HG02610 (cell line): Measurements from ENCODE around the gene ASTN1.
"Not testable (repeated sequence)": the region's sequence is repeated elsewhere in the genome, so short reads cannot be mapped to it uniquely, and the experiment has no call there.

ENCODE experiments used
- ATAC-seq: cut with Tn5 transposase; IDR thresholded peaks from one replicate; pipeline ENCODE4 v1.9.1; 2021; ENCODE audit warnings: mild to moderate bottlenecking, moderate library complexity; ENCODE audit not compliant: unreplicated experiment

ASTN1 gene

DNA sequence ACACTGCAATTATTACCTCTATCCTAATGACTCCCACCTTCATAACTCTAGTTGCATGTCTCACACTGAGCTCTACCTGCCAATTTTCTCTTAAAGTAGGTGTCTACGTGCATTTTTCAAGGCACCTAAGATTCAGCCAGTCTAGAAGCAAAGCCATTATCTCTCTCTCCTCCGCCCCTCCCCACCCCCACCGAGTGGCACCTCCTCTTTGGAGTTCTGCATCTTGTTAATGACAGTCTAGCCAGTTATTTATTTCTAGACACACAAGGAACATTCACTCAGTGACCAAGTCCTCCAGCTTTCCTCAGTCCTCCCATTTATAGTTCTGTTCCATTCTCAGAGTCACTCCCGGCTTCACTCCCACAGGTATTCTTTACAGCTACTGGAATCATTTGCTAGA, 47.6 kb downstream of the ASTN1 start:
- no peak for ATAC-seq

- ATAC-seq = no peak
These were observed 57.7 kb downstream of the ASTN1 start for GRCh38 chr1:177106614-177107365.

DNA sequence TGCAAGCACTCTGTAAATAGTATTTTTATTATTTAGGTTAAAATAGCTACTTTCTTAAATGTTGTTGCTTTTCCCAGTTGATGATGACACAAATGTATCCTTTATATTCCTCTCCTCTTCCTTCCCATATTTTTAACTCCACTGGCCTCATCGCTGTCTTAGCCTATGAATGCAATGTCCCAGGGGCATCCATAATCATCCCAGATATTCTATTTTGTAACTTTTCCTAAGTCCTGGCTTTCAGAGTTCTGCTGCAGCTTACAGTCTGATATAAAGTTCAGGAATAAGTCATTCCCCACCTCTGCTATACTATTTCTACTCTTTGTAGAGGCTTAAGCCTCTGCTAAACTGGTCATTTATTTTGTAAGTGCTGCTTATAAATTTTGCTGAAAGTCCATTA, 58.3 kb downstream of the ASTN1 start:
- no peak for ATAC-seq

DNA sequence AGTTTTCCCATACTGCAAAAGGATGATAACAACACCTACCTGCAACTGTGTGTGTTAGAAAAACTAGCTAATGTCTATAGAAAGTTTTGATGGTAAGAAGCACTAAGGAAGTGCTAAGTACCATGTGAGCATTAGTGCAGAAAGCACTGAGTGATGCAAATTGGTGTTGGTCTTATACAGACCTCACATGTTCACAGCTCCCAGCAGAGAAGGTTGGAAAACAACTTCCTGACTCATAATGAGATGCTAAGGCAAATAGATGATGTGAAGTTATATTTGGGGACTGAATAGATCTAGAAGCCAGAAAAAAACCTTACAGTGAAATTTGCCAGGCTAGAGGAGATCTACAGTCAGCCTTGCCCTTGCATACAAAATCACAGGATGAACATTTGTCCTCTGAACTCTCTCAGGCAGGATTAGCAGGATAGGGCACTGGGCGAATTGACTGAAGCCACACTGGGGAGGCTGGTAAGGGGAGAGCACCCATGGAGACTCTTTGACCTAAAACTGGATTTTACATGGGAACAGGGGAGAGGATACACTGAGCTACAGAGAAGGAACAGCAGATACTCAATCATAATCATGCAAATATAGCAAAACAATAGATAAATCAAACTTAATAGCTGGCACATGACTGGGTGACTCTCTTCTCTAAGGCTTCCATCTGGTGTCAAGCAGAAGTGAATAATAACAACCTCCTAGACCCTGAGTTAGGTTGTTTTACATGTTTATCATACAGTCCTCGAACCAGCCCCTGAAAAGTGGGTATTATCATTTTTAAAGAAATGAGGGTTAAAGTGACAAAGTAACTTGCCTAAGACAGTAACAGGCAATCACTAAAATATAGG, 61.3 kb downstream of the ASTN1 start:
- ATAC-seq = no peak

DNA sequence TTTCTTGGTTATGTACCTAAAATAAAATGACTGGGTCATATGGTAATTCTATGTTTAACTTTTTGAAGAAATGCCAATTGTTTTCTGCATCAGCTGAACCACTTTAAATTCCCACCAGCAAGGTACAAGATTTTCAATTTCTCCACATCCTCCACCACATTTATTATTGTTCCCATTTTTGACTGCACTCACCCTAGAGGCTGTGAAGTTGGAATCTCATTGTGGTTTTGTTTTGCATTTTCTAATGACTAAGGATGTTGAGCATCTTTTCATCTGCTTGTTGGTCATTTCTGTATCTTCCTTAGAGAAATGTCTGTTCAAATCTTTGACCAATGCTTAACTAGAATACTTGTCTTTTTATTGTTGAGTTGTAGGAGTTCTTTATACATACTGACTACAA, 72.5 kb downstream of the ASTN1 start:
- no peak for ATAC-seq

- no peak for ATAC-seq
These were observed 73.5 kb downstream of the ASTN1 start for GRCh38 chr1:177091040-177091439.

GRCh38 chr1:177088966-177089365, 75.5 kb downstream of the ASTN1 start:
- ATAC-seq = no peak

DNA sequence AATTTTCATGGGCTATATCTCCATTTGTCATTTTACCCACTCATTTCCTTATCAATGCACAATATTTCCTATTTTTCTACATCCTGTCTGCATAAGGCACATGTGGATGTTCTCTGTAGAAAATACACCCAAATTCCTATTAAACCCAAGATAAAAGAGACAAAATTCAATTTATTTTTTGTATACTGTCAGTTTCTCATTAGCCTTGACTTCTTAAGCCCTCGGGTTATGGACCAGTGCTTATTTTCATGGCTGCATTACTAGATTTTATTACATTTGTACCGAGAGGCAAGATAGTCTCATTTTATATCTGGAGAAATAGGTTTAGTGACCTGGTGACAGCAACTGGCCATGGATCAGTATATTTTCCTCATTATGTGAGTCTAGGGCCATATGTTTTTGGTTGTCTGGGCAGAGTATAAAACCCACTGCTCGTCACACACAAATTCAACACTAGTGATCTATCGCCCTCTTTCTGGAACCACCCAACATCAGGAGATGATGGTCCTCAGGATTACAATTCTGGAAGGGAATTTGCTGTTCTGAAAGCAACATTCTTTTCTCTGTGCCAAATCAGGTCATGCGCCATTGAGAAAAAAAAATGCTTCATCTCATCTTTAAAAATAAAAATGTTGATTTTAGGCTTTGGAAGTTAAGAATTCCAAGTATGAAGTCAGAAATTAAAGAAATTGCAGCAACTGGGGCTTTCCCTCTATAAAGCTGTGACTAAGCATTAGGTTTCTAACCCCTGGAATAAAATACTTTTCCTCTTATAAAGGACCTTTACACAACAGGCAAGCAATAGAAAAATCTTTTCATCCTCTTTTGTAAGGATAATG, 81.4 kb downstream of the ASTN1 start:
- ATAC-seq = no peak

- no peak for ATAC-seq
These were observed 83.9 kb downstream of the ASTN1 start for GRCh38 chr1:177080564-177080963.

DNA sequence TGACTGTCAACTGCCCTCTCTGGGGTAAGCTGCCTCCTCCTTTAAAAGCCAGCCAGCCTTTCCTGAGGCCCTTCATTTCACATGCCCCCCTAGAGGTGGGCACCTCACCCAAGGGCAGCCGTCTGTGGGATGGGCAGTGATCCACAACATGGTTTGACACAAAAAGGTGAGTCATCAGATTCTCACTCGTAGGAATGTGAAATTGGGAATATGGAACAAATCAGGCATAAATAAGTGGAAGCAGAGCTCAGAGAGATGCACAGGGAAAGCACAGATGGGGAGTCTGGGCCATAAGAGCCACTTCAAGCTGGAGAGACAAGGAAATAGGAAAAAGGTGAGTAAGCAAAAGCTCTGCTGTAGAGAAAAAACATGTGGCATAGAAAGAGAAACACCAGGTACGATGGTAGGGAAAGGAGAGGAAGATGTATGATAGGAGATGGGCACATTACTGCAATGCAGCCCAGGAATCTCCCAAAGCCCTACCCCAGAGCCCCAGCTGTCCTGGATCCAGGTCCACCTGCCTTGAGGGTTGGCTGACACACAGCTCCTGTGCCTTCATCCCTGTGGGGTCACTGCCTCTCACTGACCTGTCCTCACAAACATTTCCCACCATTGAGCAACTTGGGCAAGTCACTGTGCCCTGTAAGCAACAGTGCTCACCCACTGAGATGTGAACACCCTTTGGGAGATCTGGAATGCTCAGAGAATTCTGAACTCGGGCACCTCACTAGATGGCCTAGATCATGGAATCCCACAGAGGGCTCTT, 86.6 kb downstream of the ASTN1 start:
- no peak for ATAC-seq

DNA sequence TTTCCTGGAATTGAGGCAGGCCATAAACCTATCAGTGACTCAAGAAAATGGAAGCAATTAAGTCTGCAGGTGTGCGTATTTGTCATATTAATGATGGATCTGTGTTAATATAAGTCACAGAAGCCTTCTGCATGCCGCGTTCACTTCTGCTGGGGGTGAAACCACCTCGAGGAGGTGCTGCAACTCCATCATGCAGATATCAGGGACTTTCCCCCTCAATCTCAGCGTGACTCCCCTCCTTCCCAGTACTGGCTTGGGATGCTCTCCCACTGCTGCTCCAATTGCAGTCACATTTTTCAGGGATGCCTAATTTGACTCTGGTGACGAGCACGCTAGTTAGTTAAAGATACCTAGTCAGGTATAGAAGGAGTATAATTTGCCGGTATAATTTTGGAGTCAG, 87.5 kb downstream of the ASTN1 start:
- ATAC-seq = no peak

- not testable (repeated sequence) for ATAC-seq
These were observed 89.7 kb downstream of the ASTN1 start for GRCh38 chr1:177074811-177075210.

GRCh38 chr1:177069490-177069889, 95.0 kb downstream of the ASTN1 start:
- no peak for ATAC-seq

DNA sequence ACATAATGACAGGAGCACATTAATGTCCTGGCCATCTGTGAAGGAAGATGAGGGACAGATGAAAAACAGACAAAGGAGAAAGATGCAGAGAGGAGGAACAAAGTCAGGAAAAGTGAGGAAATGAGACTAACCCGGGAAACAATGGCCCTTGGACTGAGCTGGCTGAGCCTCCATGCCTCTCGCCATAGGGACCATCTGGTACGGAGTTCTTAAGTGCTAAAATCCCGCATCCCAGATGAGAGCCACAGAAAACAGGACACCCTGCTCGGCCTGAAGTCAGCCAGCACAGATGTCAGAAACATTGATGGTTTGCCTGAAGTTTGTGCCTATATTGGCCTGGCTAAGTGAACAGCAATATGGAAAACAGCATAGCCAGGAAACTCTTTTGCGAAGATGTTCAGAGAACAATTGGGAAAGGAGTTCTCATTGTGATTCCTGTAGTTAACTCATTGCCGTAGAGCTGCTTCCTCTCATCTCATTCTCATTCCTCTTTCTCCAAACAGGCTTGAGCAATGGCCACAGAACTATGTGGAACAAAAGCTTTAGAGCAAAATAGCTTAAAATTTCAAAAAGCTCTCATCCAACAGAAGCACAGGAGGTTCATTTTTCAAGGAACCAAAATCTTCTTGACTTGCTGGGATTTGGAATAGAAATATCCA, 96.6 kb downstream of the ASTN1 start:
- no peak for ATAC-seq

- ATAC-seq = no peak
These were observed 99.1 kb downstream of the ASTN1 start for GRCh38 chr1:177065430-177065829.

- no peak for ATAC-seq
These were observed 100.9 kb downstream of the ASTN1 start for GRCh38 chr1:177063648-177064047.

GRCh38 chr1:177054542-177054941, 110.0 kb downstream of the ASTN1 start:
- ATAC-seq = no peak

DNA sequence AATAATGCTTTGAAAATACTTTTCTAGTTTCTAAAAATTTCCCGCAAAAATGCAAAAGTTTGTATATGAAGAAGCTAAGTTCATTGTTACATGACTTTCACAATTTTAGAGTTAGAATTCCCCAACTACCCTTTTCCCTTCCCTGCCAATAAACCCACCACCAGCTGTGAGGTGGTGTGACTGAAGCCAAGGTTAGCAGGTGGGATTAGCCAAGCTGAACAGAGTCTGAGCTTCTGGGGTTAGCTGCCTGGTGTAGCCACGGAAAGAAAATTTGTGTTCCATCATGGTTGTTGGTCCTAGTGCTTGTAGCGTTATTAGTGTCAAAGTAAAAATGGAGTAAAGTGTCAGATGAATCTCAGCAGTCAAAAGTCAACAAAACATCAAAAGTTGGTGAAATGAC, 110.9 kb downstream of the ASTN1 start:
- no peak for ATAC-seq

DNA sequence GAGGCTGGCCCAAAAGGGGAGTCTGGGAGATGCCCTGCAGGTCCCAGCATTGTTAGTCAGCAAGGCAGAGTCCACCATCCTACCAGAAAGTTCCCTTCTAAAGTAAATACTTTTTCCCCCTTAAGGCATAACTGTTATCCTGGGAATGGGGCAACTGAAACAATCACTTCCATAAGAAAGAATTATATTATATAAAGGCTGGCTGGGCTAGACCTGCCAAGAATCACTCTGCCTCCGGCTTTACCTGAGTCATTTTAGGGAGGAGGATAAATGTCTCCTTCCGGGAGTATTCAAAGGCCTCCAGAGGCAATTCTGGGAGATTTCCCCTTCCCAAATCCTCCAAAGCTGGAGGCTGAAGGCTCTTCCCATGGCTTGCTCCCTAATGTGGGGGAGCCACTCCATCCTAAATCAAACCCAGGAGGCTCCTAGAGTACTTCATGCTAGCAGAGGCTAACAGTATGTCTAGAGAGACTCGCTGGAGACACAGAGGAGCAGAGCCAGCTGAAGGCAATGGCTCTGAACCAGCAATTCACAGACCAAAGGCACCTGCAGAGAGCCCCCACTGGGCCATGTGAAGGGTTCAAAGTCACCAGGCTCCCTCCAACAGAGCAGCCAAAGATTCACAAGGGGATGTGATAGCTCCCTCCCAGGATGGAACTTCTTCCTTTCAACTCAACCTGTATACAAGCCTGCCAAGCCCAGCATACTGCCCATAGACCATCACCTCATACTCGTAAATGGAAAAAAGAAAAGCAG, 116.0 kb downstream of the ASTN1 start:
- ATAC-seq = no peak
